Inflammatory macrophage treated with lipopolysaccharide for 1 hour (primary cell): ENCODE measurements around the gene AP1M1.

ENCODE experiments used
- DNase-seq, 2 donors: peaks; one replicate each; pipeline ENCODE4 v3.0.0-alpha.2; 2020 to 2022

The AP1M1 gene

GRCh38 chr19:16208847-16209665 is 11.3 kb downstream of the AP1M1 start:
- no peak for DNase-seq

DNA sequence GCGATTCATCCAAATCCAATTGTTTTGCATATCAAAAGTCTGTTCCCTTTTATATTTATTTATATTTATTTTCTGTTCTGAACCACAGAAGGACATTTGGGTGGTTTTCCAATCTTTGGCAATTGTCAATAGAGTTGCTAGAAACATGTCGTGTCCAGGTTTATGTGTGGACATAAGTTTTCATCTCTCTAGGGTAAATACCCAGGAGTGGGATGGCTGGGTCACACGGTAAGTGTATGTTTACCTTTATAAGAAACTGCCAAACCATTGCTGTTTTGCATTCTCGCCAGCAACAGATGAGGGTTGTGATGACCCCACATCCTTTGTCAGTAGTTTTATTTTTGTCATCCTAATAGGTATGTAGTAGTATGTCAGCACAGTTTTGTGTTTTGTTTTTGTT is 12.5 kb downstream of the AP1M1 start:
- no peak for DNase-seq

- no peak for DNase-seq
Measured at GRCh38 chr19:16213076-16213475, 15.4 kb downstream of the AP1M1 start.

- DNase-seq, result no peak
Measured at GRCh38 chr19:16216744-16217670, 19.3 kb downstream of the AP1M1 start.

GRCh38 chr19:16217716-16218451 is 20.2 kb downstream of the AP1M1 start:
- no peak for DNase-seq

DNA sequence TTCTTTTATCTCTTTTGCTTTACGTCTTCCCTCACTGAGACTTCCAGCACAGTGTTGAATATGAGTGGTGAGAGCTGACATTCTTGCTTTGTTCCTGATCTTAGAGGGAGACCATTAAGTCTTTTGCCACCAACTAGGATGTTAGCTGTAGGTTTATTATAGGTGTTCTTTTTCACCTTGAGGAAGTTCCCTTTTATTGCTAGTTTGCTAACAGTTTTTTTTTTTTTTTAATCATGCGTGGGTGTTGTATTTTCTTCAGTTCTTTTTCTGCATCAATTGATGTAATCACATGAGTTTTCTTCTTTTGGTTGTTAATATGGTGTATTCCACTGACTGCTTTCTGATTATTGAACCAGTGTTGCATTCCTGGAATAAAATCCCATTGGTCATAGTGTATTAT is 21.1 kb downstream of the AP1M1 start:
- DNase-seq, result no peak

DNA sequence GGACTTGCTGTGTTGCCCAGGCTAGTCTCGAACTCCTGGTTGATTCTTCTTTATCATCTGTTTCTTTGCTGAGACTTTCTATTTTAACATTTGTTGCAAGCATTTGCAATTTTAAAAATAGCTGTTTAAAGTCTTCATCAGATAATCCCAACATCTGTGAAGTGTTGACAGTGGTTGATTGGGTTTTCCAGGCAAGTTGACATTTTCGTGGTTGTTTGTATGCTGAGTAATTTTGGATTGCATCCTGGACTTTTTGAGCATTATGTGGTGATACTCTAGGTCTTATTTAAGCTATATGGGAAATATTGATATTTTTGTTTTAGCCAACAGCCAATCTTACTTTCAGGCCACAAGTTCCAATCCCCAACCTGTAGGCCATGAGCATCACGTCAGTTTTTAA is 25.1 kb downstream of the AP1M1 start:
- DNase-seq, result no peak

DNA sequence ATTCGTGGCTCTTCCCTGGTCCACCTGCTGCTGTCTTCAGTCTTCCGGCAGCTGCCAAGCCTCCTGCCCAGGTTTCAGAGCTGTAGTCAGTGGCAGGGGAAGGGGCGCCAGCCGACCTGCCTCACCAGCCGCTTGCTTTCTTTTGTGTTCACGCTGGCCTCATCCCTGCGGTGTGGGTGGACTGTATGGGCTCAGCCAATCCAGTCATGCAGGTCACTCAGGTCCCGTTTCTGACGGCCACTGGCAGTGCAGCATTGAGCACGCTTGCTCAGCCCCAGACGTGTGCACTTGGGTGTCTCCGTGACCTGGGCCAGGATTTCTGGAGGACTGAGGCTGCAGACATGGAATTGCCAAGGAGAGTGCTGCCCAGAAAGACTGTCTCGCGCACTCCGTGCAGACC is 26.0 kb downstream of the AP1M1 start:
- no peak for DNase-seq

- DNase-seq, result no peak
Measured at GRCh38 chr19:16224293-16225045, 26.8 kb downstream of the AP1M1 start.

GRCh38 chr19:16225279-16226183 is 27.8 kb downstream of the AP1M1 start:
- DNase-seq, result no peak

DNA sequence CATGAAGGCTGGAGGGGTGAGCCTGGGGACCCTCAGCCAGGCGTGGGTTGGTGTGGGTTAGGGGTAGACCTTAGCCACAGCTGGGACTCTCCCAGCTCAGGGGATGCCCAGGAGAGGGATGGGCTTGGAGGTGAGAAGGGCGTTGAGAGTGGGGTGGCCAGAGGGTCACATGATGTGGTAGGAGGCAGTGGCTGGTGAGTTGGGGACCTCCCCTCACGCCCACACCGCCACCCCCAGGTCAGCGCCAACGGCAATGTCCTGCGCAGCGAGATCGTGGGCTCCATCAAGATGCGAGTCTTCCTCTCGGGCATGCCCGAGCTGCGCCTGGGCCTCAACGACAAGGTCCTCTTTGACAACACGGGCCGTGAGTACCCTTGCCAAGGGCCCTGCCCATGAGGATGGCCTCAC is 28.5 kb downstream of the AP1M1 start:
- no peak for DNase-seq

DNA sequence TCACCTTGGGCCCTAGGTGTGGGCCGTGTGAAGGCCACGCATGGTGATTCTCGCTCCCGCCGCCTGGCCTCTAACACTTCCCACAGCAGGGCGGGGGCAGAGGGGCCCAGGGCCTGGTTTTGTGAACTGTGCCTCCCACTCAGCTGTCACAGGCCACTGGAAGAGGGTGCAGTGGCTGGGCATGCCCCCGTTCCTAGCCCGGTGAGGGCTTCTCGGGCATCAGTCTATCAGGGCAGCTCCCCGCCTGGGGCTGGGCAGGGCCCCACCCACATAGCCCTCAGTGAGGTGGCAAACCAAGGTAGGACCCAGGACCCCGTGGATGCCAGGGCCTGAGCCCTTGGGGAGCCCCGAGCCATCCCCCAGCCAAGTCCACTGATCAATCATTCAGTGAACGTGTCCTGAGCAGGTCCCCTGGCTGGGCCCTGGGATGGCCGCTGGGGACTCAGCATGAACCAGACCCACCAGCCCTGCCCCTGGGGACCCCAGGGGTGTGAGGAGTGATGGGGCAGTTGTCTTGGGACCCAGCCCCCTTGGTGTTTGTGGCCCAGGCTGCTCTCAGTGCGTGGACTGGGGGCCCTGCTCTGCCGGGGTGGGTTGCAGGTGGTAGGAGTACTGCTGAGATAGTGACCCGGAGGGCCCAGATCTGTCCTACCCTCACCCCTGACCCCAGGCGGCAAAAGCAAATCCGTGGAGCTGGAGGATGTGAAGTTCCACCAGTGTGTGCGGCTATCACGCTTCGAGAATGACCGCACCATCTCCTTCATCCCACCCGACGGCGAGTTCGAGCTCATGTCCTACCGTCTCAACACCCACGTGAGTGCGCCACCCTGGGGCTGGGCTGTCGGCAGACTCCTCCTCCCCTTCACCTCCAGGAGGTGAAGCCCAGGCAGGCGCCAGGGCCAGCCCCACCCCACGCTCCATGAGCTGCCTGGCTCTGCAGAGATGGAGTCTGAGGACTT is 29.4 kb downstream of the AP1M1 start:
- no peak for DNase-seq

DNA sequence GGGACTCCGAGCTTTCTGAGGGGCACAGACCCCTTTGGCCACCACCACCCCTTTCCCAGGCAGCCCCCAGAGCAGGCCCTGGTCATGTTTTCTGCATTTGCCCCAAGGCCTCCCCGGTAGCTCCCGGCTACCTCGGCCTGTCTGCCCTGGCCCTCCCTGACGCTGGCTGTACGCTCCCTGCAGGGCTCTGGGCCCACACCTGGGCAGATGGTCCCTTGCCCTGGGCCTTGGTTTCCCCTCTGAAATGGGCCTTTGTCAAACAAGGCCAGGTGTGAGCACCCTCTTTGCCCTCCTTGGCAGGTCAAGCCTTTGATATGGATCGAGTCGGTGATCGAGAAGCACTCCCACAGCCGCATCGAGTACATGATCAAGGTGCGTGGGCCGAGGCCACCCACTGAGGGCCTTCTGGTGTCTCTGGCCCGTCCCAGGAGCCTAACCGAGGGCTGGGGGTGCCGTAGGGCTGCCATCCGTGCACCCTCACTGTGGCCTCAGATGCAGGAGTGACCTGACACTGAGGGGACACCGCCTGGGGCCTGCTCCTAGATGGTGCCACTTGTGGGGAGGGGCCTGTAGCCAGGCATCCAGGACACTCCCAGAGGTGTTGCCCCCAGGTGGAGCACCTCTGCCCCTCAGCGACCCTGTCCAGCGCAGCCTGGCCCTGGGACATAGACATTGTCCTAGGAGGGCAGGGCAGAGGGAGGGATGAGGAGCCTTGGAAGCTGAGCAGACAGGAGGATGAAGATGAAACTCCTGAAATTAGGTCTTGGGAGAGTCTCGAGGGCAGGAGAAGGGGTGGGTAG is 30.3 kb downstream of the AP1M1 start:
- no peak for DNase-seq

- DNase-seq, result no peak
Measured at GRCh38 chr19:16228637-16229321, 31.1 kb downstream of the AP1M1 start.

DNA sequence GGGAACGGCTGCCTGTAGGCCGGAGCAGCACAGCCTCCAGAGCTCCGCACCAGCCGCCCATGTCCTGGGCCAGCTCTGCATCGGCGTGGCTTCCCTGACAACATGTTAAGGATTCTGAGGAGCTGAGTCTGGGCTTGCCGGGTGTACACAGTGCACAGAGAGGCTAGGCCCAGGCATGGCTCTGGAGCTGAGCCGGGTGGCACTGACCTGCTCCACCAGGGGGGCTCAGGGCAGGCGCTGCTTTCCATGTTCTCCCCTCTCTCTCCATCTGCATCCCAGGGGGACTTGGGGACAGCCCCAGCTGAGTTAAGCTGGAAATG is 31.6 kb downstream of the AP1M1 start:
- DNase-seq, result no peak

DNA sequence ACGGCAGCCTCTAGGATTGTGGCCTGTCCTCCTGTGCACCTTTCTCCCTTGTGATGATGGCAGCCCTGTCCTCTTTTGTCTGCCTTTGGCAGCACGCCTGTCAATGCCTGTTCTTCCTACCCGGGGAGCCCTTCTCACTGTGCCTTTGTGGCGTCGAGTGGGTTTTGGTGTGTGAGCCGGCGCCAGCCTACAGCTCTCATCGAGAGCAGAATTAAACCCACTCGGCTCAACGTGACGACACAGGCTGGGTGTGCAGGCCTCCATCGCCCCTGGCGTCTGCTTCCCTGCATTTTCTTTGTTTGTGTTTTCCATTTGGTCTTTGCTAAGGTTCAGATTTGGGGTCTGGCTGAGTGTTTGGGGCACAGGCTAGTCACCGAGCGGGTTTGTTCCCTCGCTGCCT is 34.4 kb downstream of the AP1M1 start:
- DNase-seq, result no peak

- no peak for DNase-seq
Measured at GRCh38 chr19:16232568-16232967, 34.9 kb downstream of the AP1M1 start.

DNA sequence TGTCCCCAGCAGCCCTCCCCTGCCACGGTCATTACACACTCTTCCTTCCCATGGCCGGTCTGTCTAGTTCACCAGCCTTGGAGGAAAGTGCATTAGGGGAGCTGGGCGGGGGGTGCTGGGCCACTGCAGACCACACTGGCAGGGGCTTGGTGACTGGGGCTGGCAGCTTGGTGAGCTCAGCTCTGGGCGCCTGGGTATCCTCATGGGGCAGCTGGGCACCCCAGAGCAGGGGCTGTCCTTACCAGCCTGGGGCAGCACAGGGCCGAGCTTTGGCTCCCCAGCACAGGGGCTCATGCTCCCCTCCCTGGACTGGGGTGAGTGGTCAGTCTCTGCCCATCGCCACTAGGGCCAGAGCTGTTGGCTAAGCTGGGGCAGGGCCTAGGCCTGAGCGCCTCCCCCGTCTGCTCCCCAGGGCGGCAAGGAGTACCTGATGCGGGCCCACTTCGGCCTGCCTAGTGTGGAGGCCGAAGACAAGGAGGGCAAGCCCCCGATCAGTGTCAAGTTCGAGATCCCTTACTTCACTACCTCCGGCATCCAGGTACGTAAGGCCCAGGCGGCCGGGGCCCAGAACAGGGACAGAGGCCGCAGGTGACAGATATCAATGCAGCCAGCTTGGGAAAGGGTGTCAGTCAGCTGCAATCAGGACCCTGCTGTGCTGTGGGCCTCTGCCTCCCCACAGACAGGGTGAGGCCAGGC is 35.5 kb downstream of the AP1M1 start:
- no peak for DNase-seq
